ENCODE results near the gene ISG20L2.
A peak's percentile ranks its signal among the peaks of the same experiment; 100 is the strongest.
"Not testable (repeated sequence)": the region's sequence is repeated elsewhere in the genome, so short reads cannot be mapped to it uniquely, and the experiment has no call there.

The ISG20L2 gene

GRCh38 chr1:156728599-156729462 is at the start of gene ISG20L2:
TSS of gene ISG20L2 (minus strand) at chr1:156728766. CDS start at chr1:156727652, 1,114 bp downstream.
- DNase-seq: peak; percentile 91

- DNase-seq: no peak
Observed at GRCh38 chr1:156777573-156777972, 49.0 kb upstream of the ISG20L2 start.

DNA sequence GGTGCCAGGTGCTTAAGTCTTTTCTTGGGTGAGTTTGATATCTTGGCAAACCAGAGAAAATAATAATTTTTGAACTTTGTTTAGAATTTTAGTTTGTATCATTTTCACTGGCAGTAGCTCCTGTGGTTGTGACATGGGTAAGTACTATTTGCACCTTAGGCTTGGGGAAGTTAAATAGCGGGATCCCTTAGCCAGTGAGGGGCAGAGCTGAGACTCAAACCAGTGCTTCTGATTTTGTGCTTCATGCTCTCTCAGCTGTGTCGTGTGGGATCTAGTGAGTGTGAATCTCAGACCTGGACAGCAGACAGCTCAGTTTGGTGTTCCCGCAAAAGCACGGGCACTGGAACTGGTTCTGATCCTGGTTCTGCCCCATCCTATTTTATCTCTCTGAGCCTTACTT is 48.4 kb upstream of the ISG20L2 start:
- DNase-seq: no peak

GRCh38 chr1:156775799-156776198 is 47.2 kb upstream of the ISG20L2 start:
- no peak for DNase-seq

DNA sequence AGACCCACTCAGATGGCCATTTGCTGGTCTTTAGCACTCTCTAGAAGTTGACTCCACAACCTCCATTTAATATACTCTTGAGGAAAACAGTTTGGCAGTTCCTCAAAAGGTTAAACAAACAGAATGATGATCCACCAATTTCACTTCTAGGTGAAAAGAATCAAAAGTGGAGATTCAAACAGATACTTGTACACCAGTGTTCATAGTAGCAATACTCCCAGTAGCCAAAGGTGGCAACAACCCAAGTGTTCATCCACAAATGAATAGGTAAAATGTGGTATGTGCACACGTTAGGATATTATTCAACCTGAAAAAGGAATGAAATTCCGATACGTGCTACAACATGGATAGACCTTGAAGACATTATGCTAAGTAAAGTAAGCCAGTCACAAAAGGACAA is 45.0 kb upstream of the ISG20L2 start:
- DNase-seq: no peak

GRCh38 chr1:156772728-156773497 is 44.3 kb upstream of the ISG20L2 start:
- no peak for DNase-seq

DNA sequence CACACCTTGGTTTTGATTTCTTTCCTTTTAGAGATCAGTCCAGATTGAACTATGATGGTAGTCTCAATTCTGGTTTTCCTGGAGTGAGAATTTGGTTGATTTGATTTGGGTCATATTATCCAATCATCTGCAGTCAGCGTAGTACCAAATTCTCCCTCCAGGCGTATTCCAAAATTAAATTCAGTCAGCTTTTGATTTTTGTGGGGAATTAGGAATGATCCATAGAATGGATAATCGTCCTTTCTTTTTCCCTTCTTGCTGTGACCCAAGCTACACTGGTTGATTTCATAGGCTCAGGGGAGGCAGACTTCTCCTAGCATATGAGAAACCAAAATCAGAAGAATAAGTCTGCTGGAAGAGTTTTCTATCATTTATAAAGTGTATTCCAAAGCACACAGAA is 43.7 kb upstream of the ISG20L2 start:
- no peak for DNase-seq

GRCh38 chr1:156768610-156769295 is 40.2 kb upstream of the ISG20L2 start:
- DNase-seq: no peak

DNA sequence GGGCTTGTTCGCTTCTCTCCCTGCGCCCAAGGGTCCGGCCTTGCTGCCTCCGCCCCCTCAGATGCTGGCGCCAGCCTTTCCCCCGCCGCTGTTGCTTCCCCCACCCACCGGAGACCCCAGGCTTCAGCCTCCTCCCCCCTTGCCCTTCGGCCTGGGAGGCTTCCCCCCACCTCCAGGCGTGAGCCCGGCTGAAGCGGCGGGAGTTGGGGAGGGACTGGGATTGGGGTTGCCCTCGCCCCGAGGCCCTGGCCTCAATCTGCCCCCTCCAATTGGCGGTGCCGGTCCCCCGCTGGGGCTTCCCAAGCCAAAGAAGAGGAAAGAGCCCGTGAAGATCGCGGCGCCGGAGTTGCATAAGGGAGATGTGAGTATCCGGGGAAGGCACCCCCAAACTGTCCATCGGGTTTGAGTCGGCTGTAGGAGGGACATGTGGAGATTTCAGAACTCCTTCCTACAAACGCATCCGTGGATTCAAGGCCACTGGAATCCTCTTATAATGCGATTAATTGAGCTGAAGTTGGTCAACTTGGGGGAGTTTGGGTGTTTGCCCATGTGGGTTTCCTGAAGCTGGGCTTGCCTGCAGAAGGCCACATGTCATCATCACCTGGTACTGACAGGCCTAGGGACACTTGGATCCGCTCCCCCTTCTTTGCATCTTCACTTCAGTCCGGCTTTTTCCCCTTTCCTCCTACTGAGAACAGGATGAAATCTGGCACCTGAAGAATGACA is 39.5 kb upstream of the ISG20L2 start:
- DNase-seq: no peak

DNA sequence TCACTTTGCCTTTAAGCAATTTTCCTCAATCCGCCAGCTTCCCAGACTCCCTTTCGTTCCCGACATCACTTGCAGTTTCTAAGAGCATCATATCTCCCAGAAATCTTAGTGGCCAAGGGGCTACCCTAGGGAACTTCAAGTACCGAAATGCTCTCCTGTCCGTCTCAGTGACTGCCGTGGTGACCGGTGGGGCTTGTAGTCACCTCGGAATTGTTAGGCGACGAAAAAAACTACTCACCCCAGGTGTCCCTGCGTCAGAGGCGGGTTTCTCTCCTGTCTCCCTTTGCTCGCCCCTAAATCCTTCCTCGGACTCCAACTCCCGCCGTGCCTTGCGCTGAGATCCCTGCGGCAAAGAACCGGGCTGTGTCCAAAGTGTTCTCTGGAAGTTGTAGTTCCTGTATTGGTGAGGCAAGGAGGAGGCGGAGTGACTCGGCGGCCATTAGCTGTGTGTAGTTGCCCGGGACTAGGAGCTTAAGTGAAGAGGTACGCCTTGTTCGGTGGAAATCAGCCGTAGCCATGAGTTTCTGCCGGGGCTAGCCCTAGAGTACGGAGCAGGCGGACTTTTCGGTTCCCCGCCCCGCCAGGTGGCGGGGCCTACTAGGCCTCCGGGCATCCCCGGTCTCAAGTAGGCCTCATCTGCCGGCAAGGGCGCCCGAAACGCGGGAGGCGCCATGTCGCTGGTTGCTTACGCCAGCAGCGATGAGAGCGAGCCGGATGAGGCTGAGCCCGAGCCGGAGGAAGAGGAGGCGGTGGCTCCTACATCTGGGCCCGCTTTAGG is 38.7 kb upstream of the ISG20L2 start, which contains the start of gene PRCC:
Gene PRCC, plus strand, starts transcription at position 435 of the 778 bp plus-strand sequence. Its CDS starts 237 bp downstream, at position 672.
- peak; percentile 95 for DNase-seq

GRCh38 chr1:156766298-156767100 is 37.9 kb upstream of the ISG20L2 start:
- no peak for DNase-seq

- no peak for DNase-seq
Observed at GRCh38 chr1:156765666-156766065, 37.1 kb upstream of the ISG20L2 start.

- DNase-seq: not testable (repeated sequence)
Observed at GRCh38 chr1:156765136-156765535, 36.6 kb upstream of the ISG20L2 start.

DNA sequence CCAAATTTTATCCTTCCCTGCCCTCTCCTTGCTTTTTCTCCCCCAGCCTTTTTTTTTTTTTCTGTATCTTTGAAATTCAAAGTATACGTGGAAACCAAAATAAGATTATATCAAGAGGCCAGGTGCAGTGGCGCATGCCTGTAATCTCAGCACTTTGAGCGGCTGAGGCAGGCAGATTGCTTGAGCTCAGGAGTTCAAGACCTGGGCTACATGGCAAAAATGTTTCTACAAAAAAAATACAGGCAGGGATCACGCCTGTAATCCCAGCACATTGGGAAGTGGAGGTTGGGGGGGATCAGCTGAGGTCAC is 32.2 kb upstream of the ISG20L2 start:
- DNase-seq: no peak

GRCh38 chr1:156760092-156760795 is 31.7 kb upstream of the ISG20L2 start:
- DNase-seq: no peak

GRCh38 chr1:156757572-156758253 is 29.1 kb upstream of the ISG20L2 start:
- DNase-seq: not testable (repeated sequence)

- DNase-seq: no peak
Observed at GRCh38 chr1:156756355-156756754, 27.8 kb upstream of the ISG20L2 start.

- DNase-seq: no peak
Observed at GRCh38 chr1:156755527-156755950, 27.0 kb upstream of the ISG20L2 start.

GRCh38 chr1:156754219-156754618 is 25.7 kb upstream of the ISG20L2 start:
- DNase-seq: no peak

All from T1000 (cell line).